ENCODE measurements around the gene PDGFA.

Gene PDGFA

DNA sequence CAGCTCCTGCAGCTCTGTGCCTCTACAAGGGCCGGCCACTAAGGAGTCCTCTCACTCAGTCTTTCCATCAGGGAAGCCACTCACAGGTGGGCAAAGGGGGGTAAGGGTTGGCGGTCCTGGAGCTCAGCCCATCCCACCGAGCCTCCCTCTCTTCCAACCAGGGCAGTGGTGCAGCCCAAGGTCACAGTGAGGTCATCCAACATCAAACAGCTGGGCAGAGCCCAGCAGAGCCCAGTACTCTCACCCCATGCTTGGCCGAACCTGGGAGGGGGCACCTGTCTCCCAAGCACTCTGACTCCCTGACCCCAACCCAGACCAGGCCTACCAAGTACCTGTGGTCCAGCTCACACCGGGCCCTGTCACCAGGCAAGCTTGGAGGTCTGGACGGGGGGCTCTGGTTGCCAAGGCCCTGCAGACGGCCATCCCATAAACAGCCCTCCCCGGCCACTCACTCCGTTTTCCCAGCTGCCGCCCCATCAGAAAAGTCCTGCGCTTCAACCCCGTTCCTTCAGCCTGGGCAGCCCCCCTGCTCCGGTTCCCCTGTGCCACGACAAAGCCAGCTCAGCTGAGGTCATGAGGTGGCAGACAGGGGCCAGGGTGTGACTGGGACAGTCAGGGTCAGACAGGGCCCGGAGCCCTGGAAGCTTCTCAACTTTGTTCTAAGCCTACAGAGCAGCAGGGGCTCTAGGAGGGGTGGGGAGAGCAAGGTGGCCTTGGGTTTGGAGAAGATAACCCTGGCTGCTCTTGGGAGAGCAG lies 27.5 kb downstream of the PDGFA start:
- in situ Hi-C loops (cut with MboI; ENCODE audit: low sequenced_read_pairs), result no loop called here

DNA sequence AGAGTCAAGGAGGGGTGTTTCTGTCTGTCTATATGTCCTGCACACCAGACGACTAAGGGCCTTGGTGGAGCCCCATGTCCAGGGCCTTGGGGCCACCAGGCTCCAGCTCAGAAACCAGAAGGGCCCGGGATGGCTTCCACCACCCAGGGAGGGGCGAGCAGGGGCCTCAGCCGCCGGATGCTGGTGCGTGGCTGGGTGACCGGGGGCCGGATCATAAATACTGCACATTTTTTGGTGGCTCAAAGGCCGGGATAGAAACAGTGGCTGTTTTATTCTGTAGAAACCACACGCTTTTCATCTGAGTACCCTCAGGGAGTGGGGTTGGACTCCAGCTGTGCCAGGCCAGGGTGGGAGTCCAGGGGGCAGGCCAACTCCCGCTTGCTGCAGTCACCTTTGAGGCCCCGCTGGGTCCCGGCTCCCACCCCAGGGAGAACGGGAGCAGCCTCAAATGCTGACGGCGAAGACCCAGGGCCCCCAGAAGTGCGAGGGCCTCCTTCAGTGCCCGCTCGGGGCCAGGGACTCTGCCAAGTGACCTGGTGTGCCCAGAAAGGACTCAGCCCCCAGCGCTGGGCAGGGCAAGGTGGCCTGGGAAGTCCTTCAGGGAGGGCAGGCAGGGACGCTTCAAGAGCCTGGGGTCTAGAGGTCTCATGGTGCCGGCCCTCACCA lies 28.2 kb downstream of the PDGFA start:
- in situ Hi-C loops (cut with MboI; ENCODE audit: low sequenced_read_pairs), result no loop called here

DNA sequence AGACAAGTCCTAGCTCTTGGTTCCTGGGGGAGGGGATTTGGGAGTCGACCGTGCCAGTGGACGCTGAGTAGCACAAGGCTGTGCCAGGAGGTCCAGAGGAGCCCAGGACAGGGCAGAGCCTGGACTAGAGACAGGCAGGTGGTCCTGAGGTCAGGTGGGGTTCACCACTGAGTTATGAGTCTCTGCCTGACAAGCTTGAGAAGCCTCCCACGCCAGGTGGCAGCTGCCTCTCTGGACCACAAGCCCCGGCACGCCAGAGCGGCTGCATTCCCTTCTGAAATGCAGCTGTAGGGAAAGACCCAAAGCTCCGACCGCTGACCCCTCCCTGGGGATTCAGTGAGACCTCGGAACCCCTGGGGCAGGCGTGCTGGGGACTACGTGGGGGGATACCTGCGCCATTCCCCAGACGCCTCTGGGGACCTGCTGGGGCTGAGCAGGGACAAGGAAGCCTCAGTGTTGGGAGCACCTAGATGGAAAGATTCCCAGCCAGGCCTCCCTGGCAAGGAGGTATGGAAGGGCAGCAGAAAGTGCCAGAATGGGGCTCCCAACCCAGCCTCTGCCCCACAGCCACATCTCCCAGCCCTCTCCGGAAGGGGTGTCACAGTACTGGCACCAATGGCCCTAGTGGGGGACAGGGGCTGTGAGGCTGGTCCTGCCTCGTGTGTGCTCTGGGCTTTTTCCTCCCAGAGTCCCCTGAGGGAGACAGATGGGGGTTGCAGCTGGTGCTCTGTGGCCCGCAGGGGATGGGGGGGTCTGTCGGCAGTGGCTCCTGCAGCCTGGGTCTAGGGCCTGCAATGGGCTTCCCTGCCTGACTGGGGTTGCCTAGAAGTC lies 29.0 kb downstream of the PDGFA start:
- in situ Hi-C loops (cut with MboI; ENCODE audit: low sequenced_read_pairs), result no loop called here

DNA sequence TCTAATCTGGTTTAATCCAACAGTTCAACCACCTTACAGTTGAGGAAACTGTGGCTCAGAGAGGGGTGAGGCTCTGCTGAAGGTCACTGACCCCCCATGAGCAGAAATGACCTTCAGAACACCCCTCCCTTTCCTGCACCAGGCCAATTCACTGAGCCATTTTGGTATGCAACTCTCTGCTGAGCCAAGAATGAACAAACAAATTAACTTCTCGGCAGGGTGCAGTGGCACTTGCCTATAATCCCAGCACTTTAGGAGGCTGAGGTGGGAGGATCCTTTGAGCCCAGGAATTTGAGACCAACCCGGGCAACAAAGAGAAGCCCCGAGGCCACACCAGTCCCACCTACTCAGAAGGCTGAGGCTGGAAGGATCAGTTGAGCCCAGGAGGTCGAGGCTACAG lies 29.8 kb downstream of the PDGFA start:
- in situ Hi-C loops (cut with MboI; ENCODE audit: low sequenced_read_pairs), result no loop called here

DNA sequence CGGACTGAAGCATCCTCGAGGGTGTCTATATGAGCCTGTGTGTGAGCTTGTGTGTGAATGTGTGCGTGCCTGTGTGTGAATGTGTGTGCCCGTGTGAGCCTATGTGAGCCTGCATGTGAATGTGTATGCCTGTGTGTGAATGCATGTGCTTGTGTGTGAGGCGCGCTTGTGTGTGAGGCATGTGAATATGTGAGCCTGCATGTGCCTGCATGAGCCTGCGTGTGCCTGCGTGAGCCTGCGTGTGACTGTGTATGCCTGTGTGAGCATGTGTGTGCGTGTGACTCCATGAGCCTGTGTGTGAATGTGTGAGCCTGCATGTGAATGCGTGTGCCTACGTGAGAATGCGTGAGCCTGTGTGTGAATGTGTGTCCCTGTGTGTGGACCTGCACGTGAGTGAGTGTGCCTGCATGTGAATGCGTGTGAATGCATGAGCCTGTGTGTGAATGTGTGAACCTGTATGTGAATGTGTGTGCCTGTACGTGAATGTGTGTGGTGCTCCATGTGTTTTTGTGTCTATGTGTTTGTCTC lies 33.4 kb downstream of the PDGFA start:
- in situ Hi-C loops (cut with MboI; ENCODE audit: low sequenced_read_pairs), result no loop called here

DNA sequence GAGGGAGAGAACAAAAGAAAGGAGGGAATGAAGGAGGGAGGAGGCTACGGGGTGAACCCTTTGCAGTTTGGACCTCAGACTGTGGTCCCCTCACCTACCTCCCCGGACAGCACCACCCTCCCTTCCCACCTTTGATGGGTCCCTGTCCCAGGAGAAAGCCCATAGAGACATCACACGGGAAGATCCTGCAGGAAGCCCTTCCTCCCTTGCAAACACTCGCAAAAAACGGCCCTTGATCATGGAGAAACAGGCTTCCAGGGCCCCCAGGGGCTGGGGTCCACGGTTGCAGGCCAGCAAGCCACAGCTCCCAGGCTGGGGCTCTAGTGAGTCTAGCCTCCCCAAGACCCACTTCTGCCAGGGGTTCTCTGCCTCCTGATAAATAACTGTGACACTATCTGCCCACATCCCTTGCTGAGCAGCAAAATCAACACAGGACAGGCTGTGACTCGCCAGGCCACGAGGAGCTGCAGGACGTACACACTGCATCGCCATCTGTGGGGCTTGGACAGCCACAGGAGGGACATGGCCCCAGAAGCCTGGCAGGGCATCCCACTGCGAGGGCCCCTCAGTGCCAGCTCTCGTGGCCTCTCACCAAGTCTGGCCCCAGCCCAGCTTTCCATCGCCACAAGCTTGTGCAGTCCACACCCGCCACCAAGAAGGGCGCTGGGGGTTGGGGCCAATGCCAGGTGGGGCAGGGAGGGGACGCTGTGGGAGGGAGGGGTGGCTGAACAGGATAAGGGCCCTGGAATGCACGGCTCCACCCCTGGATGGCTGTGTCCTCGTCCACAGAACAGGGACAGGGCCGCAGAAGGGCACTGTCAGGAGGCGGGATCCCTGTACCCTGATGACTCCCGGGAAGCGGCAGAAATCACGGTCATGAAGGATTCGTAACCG lies 34.2 kb downstream of the PDGFA start:
- in situ Hi-C loops (cut with MboI; ENCODE audit: low sequenced_read_pairs), result no loop called here

DNA sequence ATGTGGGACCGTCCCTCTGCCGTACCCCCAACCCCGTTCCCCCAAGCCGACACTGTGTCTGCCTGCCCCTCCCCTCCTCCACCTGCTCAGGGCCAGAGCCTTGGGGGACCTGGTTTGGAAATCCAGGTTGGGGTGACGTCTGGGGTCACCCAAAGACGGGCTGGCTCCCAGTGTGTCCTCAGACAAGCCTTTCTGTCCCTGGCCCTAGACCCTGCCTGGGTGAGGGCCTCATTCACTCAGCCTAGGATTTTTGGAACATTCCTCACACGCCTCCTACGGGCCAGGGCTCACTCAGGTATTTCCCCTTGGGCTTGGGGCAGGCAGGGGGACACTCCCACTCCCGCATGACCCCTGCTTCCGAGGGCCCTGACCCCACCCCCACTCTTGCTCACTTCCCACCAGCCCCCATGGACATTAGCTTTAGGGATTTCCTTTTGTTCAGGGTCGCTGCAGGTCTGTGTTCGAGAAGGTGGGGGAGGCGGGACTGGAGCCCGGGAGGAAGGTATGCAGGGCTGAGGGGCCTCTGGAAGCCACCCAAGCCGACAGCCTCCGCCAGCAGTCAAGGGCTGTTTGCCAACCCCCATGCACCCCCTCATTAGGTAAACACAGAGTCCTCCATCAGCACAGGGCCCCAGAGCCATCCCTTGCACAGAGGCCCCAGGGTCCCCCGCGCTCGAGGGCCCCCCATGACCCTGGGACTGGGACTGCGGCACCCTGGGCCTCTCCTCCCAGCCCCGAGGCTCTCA lies 35.1 kb downstream of the PDGFA start:
- in situ Hi-C loops (cut with MboI; ENCODE audit: low sequenced_read_pairs), result no loop called here

DNA sequence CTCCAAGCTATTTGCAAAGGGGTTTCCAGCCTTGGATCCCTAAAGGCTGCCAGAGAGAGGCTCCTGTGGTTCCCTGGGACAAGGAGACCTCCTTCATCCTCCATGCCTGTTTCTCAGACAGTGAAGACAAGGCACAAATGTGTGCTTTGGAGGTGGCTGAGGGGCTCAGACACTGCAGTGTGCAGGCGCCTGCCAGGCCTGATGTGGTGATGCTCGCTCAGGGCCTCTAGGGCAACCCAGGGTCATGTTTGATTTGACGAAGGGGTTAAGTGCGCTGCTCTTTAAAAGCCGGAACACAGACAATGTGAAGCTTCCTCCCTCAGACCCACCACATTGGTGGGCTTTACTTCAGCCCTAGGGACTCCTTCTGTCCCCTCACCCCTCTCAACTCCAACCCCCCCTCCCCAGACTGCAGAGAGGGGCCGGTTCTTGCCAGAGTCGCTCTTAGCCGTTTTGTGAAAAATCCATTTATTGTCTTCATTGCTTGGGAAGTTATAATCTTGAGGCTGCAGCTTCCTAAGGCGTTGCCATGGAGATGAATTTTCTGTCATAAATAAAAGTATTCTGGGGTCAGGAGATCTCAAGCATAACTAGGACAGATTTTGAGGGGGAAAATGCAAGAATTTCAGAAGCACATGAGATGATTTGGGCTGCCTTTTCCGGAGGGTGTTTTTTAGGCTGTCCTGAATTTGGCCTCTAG lies 35.8 kb downstream of the PDGFA start:
- in situ Hi-C loops (cut with MboI; ENCODE audit: low sequenced_read_pairs), result no loop called here

DNA sequence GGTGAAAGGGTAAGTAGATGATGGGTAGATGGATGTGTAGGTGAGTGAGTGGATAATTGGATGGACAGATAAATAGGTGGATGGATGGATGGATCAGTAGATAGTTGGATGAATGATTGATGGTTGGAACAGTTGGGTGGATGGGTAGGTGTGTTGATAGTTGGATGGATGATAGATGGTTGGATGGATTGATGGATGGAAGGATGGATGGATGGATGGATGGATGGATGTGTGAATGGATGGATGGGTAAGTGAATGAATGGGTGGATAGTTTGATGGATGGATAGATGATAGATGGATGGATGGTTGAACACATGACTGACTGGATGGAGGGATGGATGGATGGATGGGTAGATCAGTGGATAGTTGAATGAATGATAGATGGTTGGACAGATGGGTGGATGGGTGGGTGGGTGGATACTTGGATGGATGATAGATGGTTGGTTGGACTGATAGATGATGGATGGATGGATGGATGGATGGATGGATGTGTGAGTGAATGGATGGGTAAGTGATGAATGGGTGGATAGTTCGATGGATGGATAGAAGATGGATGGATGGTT lies 37.0 kb downstream of the PDGFA start:
- in situ Hi-C loops (cut with MboI; ENCODE audit: low sequenced_read_pairs), result no loop called here

DNA sequence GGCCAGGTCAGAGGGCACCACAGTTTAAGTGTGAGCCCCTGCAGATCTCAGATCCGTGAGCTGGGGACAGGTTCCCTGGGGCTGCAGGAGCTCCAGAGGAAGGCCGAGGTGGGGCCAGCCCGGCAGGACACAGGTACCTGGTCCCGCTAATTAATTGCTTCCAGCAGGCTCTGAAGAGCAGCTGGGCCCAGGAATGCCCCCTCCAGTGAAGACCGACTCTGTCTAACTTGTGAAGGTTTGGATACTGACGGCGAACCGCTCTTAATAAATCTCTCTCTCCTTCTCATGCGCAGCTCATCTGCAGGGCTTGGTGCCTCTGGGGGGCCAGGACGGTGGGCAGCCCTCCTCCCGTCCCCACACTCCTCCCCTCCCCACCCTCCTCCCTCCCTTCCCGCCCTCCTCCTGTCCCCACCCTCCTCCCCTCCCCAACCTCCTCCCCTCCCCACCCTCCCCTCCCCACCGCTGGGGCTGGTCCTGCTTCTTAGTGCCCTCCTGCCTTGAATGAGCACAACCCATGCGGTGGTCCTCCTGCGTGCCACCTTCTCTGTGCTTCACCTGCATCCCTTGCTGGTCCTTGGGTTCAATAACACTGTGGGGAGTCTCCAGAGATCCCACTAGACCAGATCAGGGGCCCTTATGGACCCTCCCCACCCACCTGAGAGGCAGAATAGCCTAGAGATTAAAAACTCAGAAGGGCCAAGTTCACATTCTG lies 38.3 kb downstream of the PDGFA start:
- in situ Hi-C loops (cut with MboI; ENCODE audit: low sequenced_read_pairs), result no loop called here

DNA sequence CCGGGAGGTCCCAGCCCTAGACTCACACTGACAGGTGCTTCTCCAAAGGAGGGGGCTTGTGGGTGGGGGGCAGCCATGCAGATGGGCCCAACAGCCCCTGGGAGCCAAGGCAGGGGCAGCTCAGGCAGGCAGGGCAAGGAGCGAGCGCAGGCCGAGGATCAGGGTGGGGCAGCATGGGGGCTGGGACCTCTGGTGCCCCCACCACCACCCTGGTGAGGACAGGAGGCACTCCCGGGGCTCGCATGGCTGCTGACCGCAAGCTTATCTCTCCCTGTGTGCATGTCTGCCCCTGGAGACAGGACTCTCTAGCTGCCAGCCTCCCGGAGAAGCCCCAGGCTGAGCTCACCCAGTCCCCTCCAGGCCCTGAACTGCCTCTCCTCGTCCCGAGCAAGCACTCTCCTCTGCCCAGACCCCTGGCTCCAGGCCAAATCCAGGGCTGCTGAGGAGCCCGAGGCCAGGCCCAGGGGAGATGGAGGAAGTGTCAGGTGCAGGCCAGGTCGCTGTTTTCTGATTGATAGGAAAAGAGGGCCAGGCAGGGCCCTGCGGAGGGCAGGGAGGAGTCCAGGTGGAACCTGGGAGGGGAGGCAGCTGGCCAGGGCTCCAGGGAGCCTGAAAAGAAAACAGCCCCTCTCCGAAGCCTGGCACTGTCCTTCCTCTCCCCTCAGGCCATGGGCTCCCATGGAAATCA lies 39.0 kb downstream of the PDGFA start:
- in situ Hi-C loops (cut with MboI; ENCODE audit: low sequenced_read_pairs), result no loop called here

DNA sequence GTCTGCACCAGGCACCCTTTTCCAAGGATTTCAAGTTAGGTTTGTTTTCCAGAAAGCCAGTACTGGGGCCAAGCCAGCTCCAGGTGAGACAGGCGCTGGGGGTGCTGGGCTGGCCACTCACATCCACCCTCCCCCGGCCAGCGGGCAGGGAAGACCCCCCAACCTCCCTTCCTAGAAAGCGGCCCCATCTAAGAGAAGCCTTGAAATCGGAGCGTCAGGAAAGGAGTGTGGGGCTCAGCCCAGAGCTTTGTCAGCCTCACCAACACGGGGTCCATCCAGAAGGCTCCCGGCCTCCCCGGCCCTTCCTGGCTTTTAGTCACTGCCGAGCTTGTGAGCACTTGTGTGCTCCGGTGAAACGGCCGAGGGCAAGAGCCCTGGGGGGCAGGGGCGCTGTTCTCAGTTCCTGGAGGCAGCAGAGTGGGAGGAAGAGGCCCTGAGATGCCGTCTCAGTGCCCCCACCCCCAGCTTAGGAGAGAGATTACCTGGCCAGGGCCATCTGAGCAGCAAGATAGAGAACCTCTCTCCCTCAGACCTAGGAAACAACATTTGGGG lies 39.6 kb downstream of the PDGFA start:
- in situ Hi-C loops (cut with MboI; ENCODE audit: low sequenced_read_pairs), result no loop called here

DNA sequence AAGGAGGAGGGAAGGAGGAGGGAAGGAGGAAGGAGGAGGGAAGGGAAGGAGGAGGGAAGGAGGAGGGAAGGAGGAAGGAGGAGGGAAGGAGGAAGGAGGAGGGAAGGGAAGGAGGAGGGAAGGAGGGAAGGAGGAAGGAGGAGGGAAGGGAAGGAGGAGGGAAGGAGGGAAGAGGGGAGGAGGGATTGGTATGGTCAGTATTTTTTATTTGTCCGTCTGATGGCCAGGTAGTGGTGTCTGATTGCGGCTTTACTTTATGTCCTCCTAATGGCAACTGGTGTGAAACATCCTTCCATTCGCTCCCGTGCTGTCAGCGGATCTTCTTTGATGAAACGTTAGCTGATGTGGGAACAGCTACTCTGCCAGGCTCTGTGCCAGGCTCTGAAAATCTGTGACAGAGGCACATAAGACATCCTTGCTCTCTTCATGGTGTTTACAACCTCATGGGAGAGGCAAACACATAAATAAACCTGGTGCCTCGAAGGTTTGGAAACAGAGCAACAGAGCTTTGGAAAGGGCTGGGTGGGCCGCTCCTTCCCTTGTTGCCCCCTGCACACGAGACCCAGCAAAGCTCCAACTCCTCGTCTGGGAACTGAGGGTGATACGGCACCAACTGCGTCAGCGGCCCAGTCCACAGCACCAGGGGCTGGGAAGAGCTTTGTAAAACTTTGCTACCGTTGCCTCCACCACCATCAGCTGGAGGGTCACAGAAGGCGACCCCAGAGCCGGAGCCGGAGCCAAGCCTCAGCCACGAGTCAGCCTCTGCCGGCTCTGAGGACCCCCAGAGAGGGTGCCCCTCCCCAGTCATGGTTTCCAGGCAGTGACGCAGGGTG lies 40.3 kb downstream of the PDGFA start:
- in situ Hi-C loops (cut with MboI; ENCODE audit: low sequenced_read_pairs), result no loop called here

DNA sequence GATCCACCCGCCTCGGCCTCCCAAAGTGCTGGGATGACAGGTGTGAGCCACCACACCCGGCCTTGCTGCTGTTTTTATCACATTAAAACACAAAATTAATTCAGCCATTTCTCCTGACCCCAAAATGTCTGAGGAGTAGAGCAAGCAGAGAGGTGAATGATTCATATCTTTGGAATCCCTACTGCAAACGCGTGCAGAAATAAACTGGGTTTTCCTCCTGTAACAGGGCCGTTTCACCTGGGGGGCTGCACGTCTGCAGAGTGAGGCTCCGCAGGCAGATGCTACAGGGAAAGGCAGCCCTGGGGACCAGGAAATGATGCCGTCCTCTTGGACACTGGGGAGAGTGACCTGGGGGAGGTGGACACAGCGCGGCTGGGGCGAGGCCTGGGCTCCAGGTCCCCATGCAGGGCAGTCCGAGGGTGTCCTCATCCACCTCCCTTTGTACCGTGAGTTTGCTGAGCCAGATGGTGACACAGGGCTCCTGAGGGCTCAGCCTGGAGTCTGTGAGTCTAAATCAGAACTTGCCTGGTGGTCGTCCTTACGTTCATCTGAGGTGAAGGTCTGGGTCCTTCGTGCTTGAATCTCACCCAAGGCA lies 41.9 kb downstream of the PDGFA start:
- in situ Hi-C loops (cut with MboI; ENCODE audit: low sequenced_read_pairs), result no loop called here

DNA sequence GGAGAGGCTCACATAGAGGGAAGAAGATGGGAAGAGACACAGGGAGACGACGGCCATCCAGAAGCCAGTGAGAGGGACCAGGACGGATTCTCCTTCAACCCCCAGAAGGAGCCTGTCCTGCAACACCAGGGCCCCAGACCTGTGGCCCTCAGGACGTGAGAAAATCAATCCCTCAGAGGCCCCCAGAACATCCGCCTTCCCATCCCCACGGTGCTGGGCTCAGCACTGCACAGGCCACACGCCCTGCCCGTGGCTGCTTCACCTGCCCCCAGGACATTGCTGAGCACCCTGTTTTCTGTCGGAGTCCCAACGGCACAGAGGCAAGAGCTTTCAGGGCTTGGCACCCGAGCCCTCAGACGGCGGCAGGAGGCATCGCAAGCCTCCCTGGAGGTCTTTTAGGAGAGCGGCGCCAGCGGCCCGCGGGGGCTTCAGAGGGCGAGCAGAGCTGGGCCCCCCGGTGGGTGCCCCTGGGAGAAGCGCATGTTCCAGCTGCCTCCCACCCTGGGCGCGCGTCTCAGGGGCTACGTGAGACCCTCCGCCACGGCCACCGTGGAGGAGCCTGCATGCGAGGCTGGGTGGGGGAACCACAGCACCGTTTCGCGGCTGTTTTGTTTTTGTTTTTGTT lies 42.8 kb downstream of the PDGFA start:
- in situ Hi-C loops (cut with MboI; ENCODE audit: low sequenced_read_pairs), result no loop called here

DNA sequence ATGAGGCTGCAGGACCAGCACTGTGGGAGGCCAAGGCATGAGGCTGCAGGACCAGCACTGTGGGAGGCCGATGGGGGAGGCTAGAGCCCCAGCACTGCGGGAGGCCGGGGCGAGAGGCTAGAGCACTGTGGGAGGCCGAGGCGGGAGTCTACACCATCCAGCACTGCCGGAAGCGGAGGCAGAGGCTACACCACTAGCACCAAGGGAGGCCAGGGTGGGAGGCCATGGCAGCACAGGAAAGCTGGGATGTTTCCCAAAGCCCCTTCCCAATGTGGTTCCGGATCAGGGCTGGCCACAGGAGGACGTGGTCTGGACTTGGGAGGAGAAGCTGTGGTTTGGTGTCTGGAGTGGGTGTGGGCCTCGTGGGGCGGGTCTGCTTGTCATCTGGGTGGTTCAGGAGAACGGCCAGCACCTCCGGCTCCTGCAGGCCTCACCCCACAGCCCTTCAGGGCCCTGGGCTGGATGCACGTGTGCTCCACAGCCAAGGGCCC lies 43.6 kb downstream of the PDGFA start:
- in situ Hi-C loops (cut with MboI; ENCODE audit: low sequenced_read_pairs), result no loop called here
